ENCODE measurements around the gene MSRB3.

MSRB3 gene

GRCh38 chr12:65463082-65463481 is 184.6 kb downstream of the MSRB3 start:
- Histone ChIP-seq H3K4me3 (ENCODE audit: low read length) (no peak overlapping the region), H3K79me2 (ENCODE audit: low read length) (no peaks in the 10 kb centered on the region), H3K9me3 (ENCODE audit: insufficient read depth, low read length) (no peaks in the 10 kb centered on the region), H3K27me3 (ENCODE audit: low read depth, low read length) (no peaks in the 10 kb centered on the region), H3K9ac (ENCODE audit: low read length) (no peak overlapping the region), H3K27ac (ENCODE audit: low read length) (no peak overlapping the region), H4K20me1 (ENCODE audit: insufficient read depth, low read length) (no peaks in the 10 kb centered on the region), H3K4me1 (ENCODE audit: low read length) (no peaks in the 10 kb centered on the region), H2AFZ (ENCODE audit: low read depth, low read length) (no peak overlapping the region), H3K36me3 (replicated peaks; ENCODE audit: low read depth, low read length) (no peaks in the 10 kb centered on the region), H3K4me2 (ENCODE audit: low read length) (no peak overlapping the region)
- TF ChIP-seq CTCF (IDR thresholded peaks at IDR 0.05; ENCODE audit: low read depth, low read length) (no peak), EZH2phosphoT487 (IDR thresholded peaks at IDR 0.05; ENCODE audit: low read depth) (no peak)

DNA sequence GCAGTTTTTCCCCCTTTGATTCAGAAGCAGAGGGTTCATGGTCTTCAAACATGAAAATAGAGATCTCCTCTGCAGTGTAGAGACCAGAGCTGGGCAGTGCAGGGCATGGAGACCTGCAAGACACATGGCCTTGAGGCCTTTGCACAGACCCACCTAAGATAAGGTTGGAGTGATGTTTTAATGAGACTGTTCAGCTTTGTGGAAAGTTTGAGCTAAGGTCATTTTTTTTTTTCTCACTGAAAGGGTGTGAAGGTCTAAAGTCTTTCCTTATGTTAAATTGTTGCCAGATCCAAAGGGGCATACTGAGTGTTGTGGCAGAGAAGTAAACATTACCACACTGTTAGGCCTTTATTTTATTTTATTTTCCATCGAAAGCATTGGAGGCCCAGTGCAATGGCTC is 185.1 kb downstream of the MSRB3 start:
- Histone ChIP-seq H3K4me3 (ENCODE audit: low read length) (no peak overlapping the region), H2AFZ (ENCODE audit: low read depth, low read length) (no peak overlapping the region), H3K79me2 (ENCODE audit: low read length) (no peaks in the 10 kb centered on the region), H4K20me1 (ENCODE audit: insufficient read depth, low read length) (no peaks in the 10 kb centered on the region), H3K4me1 (ENCODE audit: low read length) (no peaks in the 10 kb centered on the region), H3K9me3 (ENCODE audit: insufficient read depth, low read length) (no peaks in the 10 kb centered on the region), H3K9ac (ENCODE audit: low read length) (no peak overlapping the region), H3K36me3 (replicated peaks; ENCODE audit: low read depth, low read length) (no peaks in the 10 kb centered on the region), H3K27me3 (ENCODE audit: low read depth, low read length) (no peaks in the 10 kb centered on the region), H3K4me2 (ENCODE audit: low read length) (no peak overlapping the region), H3K27ac (ENCODE audit: low read length) (no peak overlapping the region)
- TF ChIP-seq CTCF (IDR thresholded peaks at IDR 0.05; ENCODE audit: low read depth, low read length) (no peak), EZH2phosphoT487 (IDR thresholded peaks at IDR 0.05; ENCODE audit: low read depth) (no peak)

GRCh38 chr12:65464930-65465329 is 186.4 kb downstream of the MSRB3 start:
- Histone ChIP-seq H2AFZ (ENCODE audit: low read depth, low read length) (no peak overlapping the region), H3K36me3 (replicated peaks; ENCODE audit: low read depth, low read length) (no peaks in the 10 kb centered on the region)

GRCh38 chr12:65465766-65466547 is 187.5 kb downstream of the MSRB3 start:
- Histone ChIP-seq H3K36me3 (replicated peaks; ENCODE audit: low read depth, low read length) (no peaks in the 10 kb centered on the region), H3K79me2 (ENCODE audit: low read length) (no peaks in the 10 kb centered on the region), H3K27ac (ENCODE audit: low read length) (no peak overlapping the region), H3K27me3 (ENCODE audit: low read depth, low read length) (no peaks in the 10 kb centered on the region), H3K9me3 (ENCODE audit: insufficient read depth, low read length) (no peaks in the 10 kb centered on the region), H2AFZ (ENCODE audit: low read depth, low read length) (no peak overlapping the region), H3K9ac (ENCODE audit: low read length) (no peak overlapping the region), H3K4me1 (ENCODE audit: low read length) (no peaks in the 10 kb centered on the region), H3K4me3 (ENCODE audit: low read length) (no peak overlapping the region), H4K20me1 (ENCODE audit: insufficient read depth, low read length) (no peaks in the 10 kb centered on the region), H3K4me2 (ENCODE audit: low read length) (no peak overlapping the region)
- TF ChIP-seq CTCF (IDR thresholded peaks at IDR 0.05; ENCODE audit: low read depth, low read length) (no peak), EZH2phosphoT487 (IDR thresholded peaks at IDR 0.05; ENCODE audit: low read depth) (no peak)

More at GRCh38 chr12:65464930-65465329, 186.4 kb downstream of the MSRB3 start:
- no peak overlapping the region for H3K4me2 ChIP-seq (ENCODE audit: low read length)
- H3K9ac ChIP-seq (ENCODE audit: low read length), result no peak overlapping the region
- H3K27me3 ChIP-seq (ENCODE audit: low read depth, low read length), result no peaks in the 10 kb centered on the region
- no peaks in the 10 kb centered on the region for H3K79me2 ChIP-seq (ENCODE audit: low read length)
- H3K4me3 ChIP-seq (ENCODE audit: low read length), result no peak overlapping the region
- no peak for TF ChIP-seq CTCF (IDR thresholded peaks at IDR 0.05; ENCODE audit: low read depth, low read length)
- TF ChIP-seq EZH2phosphoT487 (IDR thresholded peaks at IDR 0.05; ENCODE audit: low read depth), result no peak
- H3K27ac ChIP-seq (ENCODE audit: low read length), result no peak overlapping the region
- no peaks in the 10 kb centered on the region for H3K4me1 ChIP-seq (ENCODE audit: low read length)
- H4K20me1 ChIP-seq (ENCODE audit: insufficient read depth, low read length), result no peaks in the 10 kb centered on the region
- H3K9me3 ChIP-seq (ENCODE audit: insufficient read depth, low read length), result no peaks in the 10 kb centered on the region
